K562 (cell line): Measurements from ENCODE around the gene LRRC7. TPM values are rescaled to one million over a fixed set of nuclear protein-coding genes. Genes with fewer than 3 reads are reported as not detected.

ENCODE experiments used
- ARID4B ChIP-seq: sonication (generic); formaldehyde crosslinking; IDR thresholded peaks from 2 replicates; pipeline ENCODE4 v1.8.0; 2022; ENCODE audit warnings: mild to moderate bottlenecking, missing genetic modification reagents
- ASH1L ChIP-seq: fragments of 450-650 bp; IDR thresholded peaks from 2 replicates; pipeline ENCODE4 v1.6.1; 2018; ENCODE audit warnings: borderline replicate concordance, mild to moderate bottlenecking, low read depth; ENCODE audit not compliant: partially characterized antibody
- BCL6 ChIP-seq: fragments of 250-450 bp; sonication (Bioruptor Pico); IDR thresholded peaks from 2 replicates; pipeline ENCODE4 v1.4.0; 2020
- CREB1 ChIP-seq, 2 experiments: sonication (generic) in 1 of 2; formaldehyde crosslinking in 1 of 2; IDR thresholded peaks; 2 replicates each; pipeline versions ENCODE4 v1.6.1 to v1.8.0; 2012 to 2022; ENCODE audit warnings: inconsistent platforms in 1 of 2, mild to moderate bottlenecking in 1 of 2, missing genetic modification reagents in 1 of 2, moderate library complexity in 1 of 2
- DLX4 ChIP-seq: fragments of 250-450 bp; sonication (Bioruptor Pico); IDR thresholded peaks from 2 replicates; pipeline ENCODE4 v1.6.1; 2021; ENCODE audit warnings: mild to moderate bottlenecking
- E2F6 ChIP-seq, 2 experiments: IDR thresholded peaks; 2 replicates each; pipeline ENCODE4 v1.6.1; 2011; ENCODE audit warnings: borderline replicate concordance in 1 of 2, control low read depth in 1 of 2, low read depth in 1 of 2, low read length in 1 of 2, mild to moderate bottlenecking in 1 of 2, mixed read lengths in 1 of 2, moderate library complexity in 1 of 2; ENCODE audit not compliant: insufficient read depth in 1 of 2, insufficient read length in 1 of 2, poor library complexity in 1 of 2, severe bottlenecking in 1 of 2; ENCODE audit errors: extremely low read depth in 1 of 2
- ETV5 ChIP-seq: sonication (generic); formaldehyde crosslinking; IDR thresholded peaks from 2 replicates; pipeline ENCODE4 v1.4.0; 2020; ENCODE audit warnings: low read depth, mild to moderate bottlenecking, missing genetic modification reagents
- FOXJ2 ChIP-seq: fragments of 200-800 bp; sonication (Bioruptor generic); IDR thresholded peaks from 2 replicates; pipeline ENCODE4 v1.6.1; 2016; ENCODE audit warnings: missing genetic modification characterization, missing compliant biosample characterization
- NFATC3 ChIP-seq: fragments of 450-650 bp; IDR thresholded peaks from 2 replicates; pipeline ENCODE4 v1.6.1; 2017; ENCODE audit warnings: mild to moderate bottlenecking
- PTRF ChIP-seq: fragments of 450-650 bp; IDR thresholded peaks from 2 replicates; pipeline ENCODE4 v1.6.1; 2016; ENCODE audit warnings: mild to moderate bottlenecking, missing genetic modification characterization, missing compliant biosample characterization
- RAD51 ChIP-seq: fragments of 450-650 bp; IDR thresholded peaks from 2 replicates; pipeline ENCODE4 v1.7.1; 2016; ENCODE audit warnings: low read depth, mild to moderate bottlenecking, borderline replicate concordance
- RNF2 ChIP-seq: sonication (generic); IDR thresholded peaks from 2 replicates; pipeline ENCODE4 v1.6.1; 2016
- THAP7 ChIP-seq: fragments of 250-450 bp; sonication (Bioruptor Pico); IDR thresholded peaks from 2 replicates; pipeline ENCODE4 v1.5.0; 2021
- THRA ChIP-seq: fragments of 450-650 bp; IDR thresholded peaks from 2 replicates; pipeline ENCODE4 v1.6.1; 2017; ENCODE audit warnings: mild to moderate bottlenecking, moderate library complexity
- ZBTB1 ChIP-seq: sonication (generic); formaldehyde crosslinking; IDR thresholded peaks from 2 replicates; pipeline ENCODE4 v1.8.1; 2023; ENCODE audit warnings: missing genetic modification reagents, low read depth, mild to moderate bottlenecking, borderline replicate concordance
- ZBTB9 ChIP-seq: fragments of 450-650 bp; formaldehyde crosslinking; IDR thresholded peaks from 2 replicates; pipeline ENCODE4 v1.4.0; 2020; ENCODE audit warnings: mild to moderate bottlenecking, moderate library complexity
- ZNF764 ChIP-seq: fragments of 250-450 bp; sonication (Bioruptor Pico); IDR thresholded peaks from 2 replicates; pipeline ENCODE4 v1.4.0; 2020; ENCODE audit warnings: low read depth, mild to moderate bottlenecking, moderate library complexity
- ZZZ3 ChIP-seq: fragments of 450-650 bp; IDR thresholded peaks from 2 replicates; pipeline ENCODE4 v1.6.1; 2016; ENCODE audit warnings: antibody characterized with exemption, mild to moderate bottlenecking, moderate library complexity
- polyA plus RNA-seq, 8 experiments: library from polyadenylated mRNA; depleted of rRNA in 4 of 8; stranded (reverse) in 5 of 8; unstranded in 3 of 8; fragments of >200 nt; fragmentation: Nextera tagmentation in 2 of 8; fragmentation: Illumina TruSeq in 1 of 8; extraction: Ambion mirVana in 2 of 8; extraction: Trizol in 1 of 8; gene quantifications; 2 replicates each; pipeline versions ENCODE4 v1.2.1 to v1.2.3, GENCODE V29; 2011 to 2014; ENCODE audit warnings: inconsistent platforms in 1 of 8, missing spikeins in 1 of 8
- total RNA-seq, 7 experiments: library from RNA; depleted of rRNA in 6 of 7; stranded (reverse); fragments of >200 nt in 6 of 7; fragmentation: Illumina TruSeq in 2 of 7; extraction: Trizol in 2 of 7; gene quantifications; 2 replicates each; pipeline versions ENCODE4 v1.2.1 to v1.2.3, GENCODE V29; 2011 to 2021; ENCODE audit warnings: low replicate concordance in 1 of 7

The LRRC7 gene
- total and polyA plus RNA-seq, 9 of the 15 experiments (the other 6 are each of a cell fraction or from before 2014, with no cell fraction given): 0.09 to 0.94 (median 0.49) TPM

GRCh38 chr1:69567652-69568420, at the start of gene LRRC7 (continued):
- TF ChIP-seq DLX4 (CRISPR knock-in tag) (no peak), THAP7 (CRISPR knock-in tag) (no peak), ZBTB1 (0 out of 2 replicates have a peak, but pooled peaks have one; percentile 46), ZNF764 (no peak), RAD51 (no peak), CREB1 (IDR thresholded peaks at IDR 0.05) (no peak), CREB1 (CRISPR knock-in tag; IDR thresholded peaks at IDR 0.05) (no peak), ASH1L (no peak), FOXJ2 (tag) (no peak), NFATC3 (no peak), BCL6 (CRISPR knock-in tag) (no peak), ARID4B (CRISPR knock-in tag) (no peak), ZBTB9 (CRISPR knock-in tag) (no peak), RNF2 (no peak), THRA (no peak), E2F6 (IDR thresholded peaks at IDR 0.05; ENCODE audit: borderline replicate concordance in 1 of 2, extremely low read depth in 1 of 2, insufficient read depth in 1 of 2, insufficient read length in 1 of 2, low read depth in 1 of 2, low read length in 1 of 2, poor library complexity in 1 of 2, severe bottlenecking in 1 of 2) (no peak), PTRF (tag) (no peak), ETV5 (CRISPR knock-in tag) (no peak), ZZZ3 (no peak)
